GM12878 (cell line): ENCODE measurements around the gene FAM53B. TPM values are rescaled to one million over a fixed set of nuclear protein-coding genes. Genes with fewer than 3 reads are reported as not detected.

Experiments used
- ATAC-seq: fragments of 200-7000 bp; cut with Tn5 transposase; 3 replicates; pipeline ENCODE4 v1.9.1; 2020; ENCODE audit warnings: mild to moderate bottlenecking, moderate library complexity
- BruUV-seq: library from RNA; stranded (reverse); fragments of 400-500 nt; replicated peaks from 2 replicates; lab custom pipeline; 2021; lab: Mats Ljungman, UMichigan
- CTCF ChIA-PET: fragments of 300-600 bp; sonication (Branson Sonifier 250); formaldehyde crosslinking; extraction: SDS; loops from one replicate; lab custom pipeline; 2021; ENCODE audit warnings: inconsistent platforms; lab: Yijun Ruan, JAX
- POLR2A ChIA-PET: fragments of 350-600 bp; formaldehyde crosslinking; extraction: SDS; loops from one replicate; lab custom pipeline; 2021; ENCODE audit warnings: inconsistent platforms; lab: Charles Lee
- RAD21 ChIA-PET: fragments of 300-600 bp; sonication (Branson Sonifier 250); formaldehyde crosslinking; loops from one replicate; lab custom pipeline; 2023; ENCODE audit warnings: antibody characterized with exemption; ENCODE audit not compliant: unreplicated experiment; lab: Charles Lee
- SMC1A ChIA-PET: fragments of 300-600 bp; sonication (Branson Sonifier 250); formaldehyde crosslinking; loops from one replicate; lab custom pipeline; 2023; ENCODE audit not compliant: unreplicated experiment, uncharacterized antibody; lab: Charles Lee
- DNase-seq: peaks from one replicate; pipeline ENCODE4 v3.0.0-alpha.2; 2011; ENCODE audit warnings: low read depth, low spot score
- FAIRE-seq: peaks from 3 replicates; lab custom pipeline; 2011; peaks lifted over from hg19 to GRCh38; lab: Jason Lieb, UNC
- H2AFZ ChIP-seq: 2 replicates; pipeline ENCODE4 v1.6.0; 2011; ENCODE audit warnings: low read depth, low read length, control low read depth; ENCODE audit not compliant: control insufficient read depth
- H3K27ac ChIP-seq: 2 replicates; pipeline ENCODE4 v1.5.1; 2011; ENCODE audit warnings: control low read depth; ENCODE audit not compliant: control insufficient read depth, insufficient read depth
- H3K27me3 ChIP-seq, 2 experiments: replicated peaks in 1 of 2; 2 replicates each; pipeline versions ENCODE4 v1.6.0 to v1.6.1; 2011; ENCODE audit warnings: low read length in 1 of 2; ENCODE audit not compliant: control insufficient read depth in 2 of 2, insufficient read depth in 2 of 2
- H3K36me3 ChIP-seq, 2 experiments: 2 replicates each; pipeline ENCODE4 v1.5.1; 2011; ENCODE audit warnings: low read length in 1 of 2; ENCODE audit not compliant: control insufficient read depth in 2 of 2, insufficient read depth in 2 of 2
- H3K4me1 ChIP-seq: 2 replicates; pipeline ENCODE4 v1.6.1; 2011; ENCODE audit warnings: mild to moderate bottlenecking, low read length, moderate library complexity, mixed read lengths; ENCODE audit not compliant: control insufficient read depth, insufficient read depth
- H3K4me2 ChIP-seq: 2 replicates; pipeline ENCODE4 v1.6.0; 2011; ENCODE audit warnings: control low read depth; ENCODE audit not compliant: control insufficient read depth, insufficient read depth
- H3K4me3 ChIP-seq: fragments of 200-600 bp; sonication (generic); 2 replicates; pipeline ENCODE4 v1.5.1; 2016
- H3K79me2 ChIP-seq: 2 replicates; pipeline ENCODE4 v1.6.0; 2011; ENCODE audit warnings: low read length; ENCODE audit not compliant: control insufficient read depth, insufficient read depth
- H3K9ac ChIP-seq: 2 replicates; pipeline ENCODE4 v1.8.0; 2011; ENCODE audit warnings: low read length, control low read depth, mixed read lengths; ENCODE audit not compliant: control insufficient read depth, insufficient read depth
- H3K9me3 ChIP-seq: replicated peaks from 3 replicates; pipeline ENCODE4 v1.5.1; 2011; ENCODE audit warnings: mild to moderate bottlenecking, low read length; ENCODE audit not compliant: control insufficient read depth, insufficient read depth
- H4K20me1 ChIP-seq: 2 replicates; pipeline ENCODE4 v1.6.0; 2011; ENCODE audit not compliant: control insufficient read depth, insufficient read depth
- ATF2 ChIP-seq: IDR thresholded peaks from 2 replicates; pipeline ENCODE4 v1.6.1; 2012; ENCODE audit warnings: low read length, inconsistent platforms
- BHLHE40 ChIP-seq, 2 experiments: fragments of 450-650 bp in 1 of 2; IDR thresholded peaks; 2 replicates each; pipeline ENCODE4 v1.6.1; 2011 to 2017; ENCODE audit warnings: low read depth in 2 of 2, borderline replicate concordance in 1 of 2, improper control_type of control experiment in 1 of 2, low read length in 1 of 2, mild to moderate bottlenecking in 1 of 2
- CTCF ChIP-seq, 3 experiments: IDR thresholded peaks in 2 of 3; conservative IDR thresholded peaks in 1 of 3; 2 replicates each; pipeline ENCODE4 v1.5.1; 2011; ENCODE audit warnings: low read depth in 3 of 3, low read length in 3 of 3, mild to moderate bottlenecking in 3 of 3, control low read depth in 2 of 3, moderate library complexity in 2 of 3, inconsistent platforms in 1 of 3, mixed read lengths in 1 of 3; ENCODE audit not compliant: control insufficient read depth in 2 of 3, insufficient read depth in 1 of 3; ENCODE audit errors: extremely low read depth in 1 of 3
- DPF2 ChIP-seq: fragments of 450-650 bp; IDR thresholded peaks from 2 replicates; pipeline ENCODE4 v1.6.1; 2017; ENCODE audit warnings: mild to moderate bottlenecking
- FOXM1 ChIP-seq: IDR thresholded peaks from 2 replicates; pipeline ENCODE4 v1.6.1; 2012; ENCODE audit warnings: low read depth, mild to moderate bottlenecking, inconsistent platforms, low read length, moderate library complexity
- PKNOX1 ChIP-seq: fragments of 450-650 bp; IDR thresholded peaks from 2 replicates; pipeline ENCODE4 v1.6.1; 2016; ENCODE audit warnings: mild to moderate bottlenecking
- RAD21 ChIP-seq: IDR thresholded peaks from 2 replicates; pipeline ENCODE4 v1.6.1; 2011; ENCODE audit warnings: mild to moderate bottlenecking, low read depth, low read length, moderate library complexity; ENCODE audit not compliant: insufficient read depth
- RAD51 ChIP-seq: fragments of 450-650 bp; IDR thresholded peaks from 2 replicates; pipeline ENCODE4 v1.6.1; 2016; ENCODE audit warnings: moderate library complexity, mild to moderate bottlenecking, inconsistent platforms
- RB1 ChIP-seq: fragments of 450-650 bp; formaldehyde crosslinking; IDR thresholded peaks from 2 replicates; pipeline ENCODE4 v1.6.1; 2017; ENCODE audit warnings: mild to moderate bottlenecking, borderline replicate concordance
- SIX5 ChIP-seq: IDR thresholded peaks from 2 replicates; pipeline ENCODE4 v1.6.1; 2011; ENCODE audit warnings: mild to moderate bottlenecking, low read depth, low read length, moderate library complexity; ENCODE audit not compliant: severe bottlenecking
- SMARCA5 ChIP-seq: fragments of 450-650 bp; IDR thresholded peaks from 2 replicates; pipeline ENCODE4 v1.6.1; 2017; ENCODE audit warnings: mild to moderate bottlenecking
- SPI1 ChIP-seq: IDR thresholded peaks from 2 replicates; pipeline ENCODE4 v1.6.1; 2011; ENCODE audit warnings: low read depth, mild to moderate bottlenecking, low read length, moderate library complexity, borderline replicate concordance; ENCODE audit not compliant: insufficient read depth
- WRNIP1 ChIP-seq: IDR thresholded peaks from 2 replicates; pipeline ENCODE4 v1.6.1; 2011; ENCODE audit warnings: low read depth, low read length, improper control_type of control experiment, borderline replicate concordance
- YY1 ChIP-seq: IDR thresholded peaks from 2 replicates; pipeline ENCODE4 v1.6.1; 2011; ENCODE audit warnings: low read depth, mild to moderate bottlenecking, low read length
- ZNF384 ChIP-seq: IDR thresholded peaks from 2 replicates; pipeline ENCODE4 v1.6.1; 2012; ENCODE audit warnings: low read depth, mild to moderate bottlenecking, low read length, improper control_type of control experiment, borderline replicate concordance
- WGBS: methylation state at CpG from one replicate; pipeline ENCODE4 v1.1.6; 2016; ENCODE audit warnings: low lambda C conversion rate; ENCODE audit not compliant: insufficient replicate concordance, insufficient coverage; ENCODE audit errors: missing lambda C conversion rate; 5-methylcytosine and 5-hydroxymethylcytosine counted together
- in situ Hi-C: fragments of 300-500 bp; cut with MboI; formaldehyde crosslinking; loops from 9 replicates; pipeline ENCODE4 v1.14.3; 2018; ENCODE audit warnings: mixed read lengths
- intact Hi-C: fragments of 100-400 bp; cut with micrococcal nuclease; formaldehyde crosslinking; loops from one replicate; pipeline ENCODE4 v1.14.2; 2022; ENCODE audit not compliant: unreplicated experiment
- polyA plus RNA-seq, 11 experiments: library from polyadenylated mRNA; depleted of rRNA in 4 of 11; unstranded in 6 of 11; stranded (reverse) in 5 of 11; fragments of >200 nt; fragmentation: Nextera tagmentation in 4 of 11; fragmentation: Illumina TruSeq in 1 of 11; extraction: Ambion mirVana in 4 of 11; extraction: Trizol in 1 of 11; gene quantifications; 1 replicate in 1 of 11; 2 replicates in 10 of 11; pipeline versions ENCODE4 v1.2.1 to v1.2.3, GENCODE V29; 2011 to 2016; ENCODE audit warnings: inconsistent platforms in 2 of 11, missing spikeins in 2 of 11, low read depth in 1 of 11
- total RNA-seq, 4 experiments: library from RNA; depleted of rRNA in 3 of 4; stranded (reverse); fragments of >200 nt in 3 of 4; fragmentation: Illumina TruSeq in 1 of 4; extraction: Trizol in 1 of 4; gene quantifications; 2 replicates each; pipeline versions ENCODE4 v1.2.1 to v1.2.3, GENCODE V29; 2013 to 2021

Gene FAM53B
- total and polyA plus RNA-seq, 10 of the 15 experiments (the other 5 are each of a cell fraction or from before 2014, with no cell fraction given) = 0.05 to 26.3 (median 8.1) TPM

DNA sequence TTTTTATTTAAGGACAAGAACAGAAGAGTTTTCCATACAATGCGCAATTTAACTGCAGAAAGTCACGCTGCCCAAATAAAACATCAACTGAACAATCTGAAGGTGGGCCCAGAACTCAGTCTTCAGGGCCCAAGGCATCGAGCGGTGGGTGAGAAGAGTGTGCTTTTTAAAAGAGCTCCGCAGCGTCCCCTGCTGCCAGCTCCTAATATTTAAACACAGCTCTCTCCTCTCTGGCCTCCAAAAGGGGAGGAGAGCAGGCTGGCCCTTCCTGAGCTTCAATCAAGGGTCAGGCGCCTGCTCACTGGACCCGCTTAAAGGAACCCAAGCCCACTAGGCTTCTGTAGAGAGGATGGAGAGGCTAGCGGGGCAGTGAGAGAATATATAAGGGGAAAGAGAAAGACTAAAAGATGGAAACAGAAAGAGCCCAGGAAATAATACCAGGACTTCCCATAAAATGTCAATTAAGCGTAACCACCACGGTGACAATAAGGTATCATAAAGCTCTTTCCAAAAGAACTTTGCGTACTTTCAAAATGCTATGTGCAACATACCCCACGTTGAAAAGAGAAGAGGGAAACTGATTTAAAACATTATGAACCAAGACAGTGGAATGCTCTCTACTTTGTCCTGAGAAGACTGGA lies 2.8 kb downstream of the FAM53B start:
- ChIA-PET CTCF (interaction anchor here (0.6 to 4.9 kb wide), 42 partner anchors 8 to 1588 kb away, joined by 3 to 319 read pairs (median 7); partner anchors contain the start of genes ABRAXAS2, BUB3, EEF1AKMT2 and LHPP), RAD21 (interaction anchor here (0.7 to 8.2 kb wide), 51 partner anchors 8 to 268 kb away, joined by 3 to 360 read pairs (median 6); partner anchors contain the start of genes ABRAXAS2 and EEF1AKMT2), SMC1A (interaction anchor here (0.6 to 8.0 kb wide), 45 partner anchors 8 to 324 kb away, joined by 3 to 351 read pairs (median 6); partner anchors contain the start of gene ABRAXAS2), POLR2A (interaction anchor here (0.9 to 4.9 kb wide), 13 partner anchors 8 to 200 kb away, joined by 3 to 134 read pairs (median 4); no protein-coding TSS in a partner anchor)
- Histone ChIP-seq H3K4me1 (peaks cover 48% of the 10 kb centered on the region), H3K4me2 (peak overlapping the region; percentile 48), H3K9ac (peak overlapping the region; percentile 52), H3K79me2 (peaks cover 47% of the 10 kb centered on the region), H2AFZ (peak overlapping the region; percentile 39; the same call in 1 of the 2 replicates), H3K9me3 (no peaks in the 10 kb centered on the region), H3K4me3 (peak overlapping the region; percentile 84), H4K20me1 (no peaks in the 10 kb centered on the region; the same call in 1 of the 2 replicates), H3K27me3 (no peaks in the 10 kb centered on the region), H3K36me3 (no peaks in the 10 kb centered on the region; a peak in 1 of 4 replicates), H3K27ac (peak overlapping the region; percentile 57)
- FAIRE-seq (peak; percentile 54), DNase-seq (no peak), ATAC-seq (peak; percentile 77)
- no TSS peak for BruUV-seq
- WGBS = 4% methylated on average over 13 of the region's 13 CpGs
- in situ Hi-C loops (loop anchor here (5.0 kb wide), 1 partner anchor 204 kb away; no protein-coding TSS in a partner anchor), intact Hi-C loops (loop anchor here (1.0 to 10.0 kb wide), 10 partner anchors 22 to 747 kb away; no protein-coding TSS in a partner anchor)
- peak; percentile 76 for TF ChIP-seq SMARCA5
- TF ChIP-seq BHLHE40 (IDR thresholded peaks at IDR 0.05; ENCODE audit: borderline replicate concordance in 1 of 2, low read depth in 2 of 2, low read length in 1 of 2) = 0 out of 4 replicates have a peak, but pooled peaks of 1 of the 2 experiments have one; percentile 8
- peak; percentile 59 for TF ChIP-seq RB1
- peak; percentile 8; the same call in 1 of the 2 replicates for TF ChIP-seq FOXM1
- peak; percentile 86 for TF ChIP-seq RAD21
- TF ChIP-seq SPI1 = no peak
- TF ChIP-seq ZNF384 = no peak
- 0 out of 2 replicates have a peak, but pooled peaks have one; percentile 19 for TF ChIP-seq WRNIP1
- TF ChIP-seq YY1 = 0 out of 2 replicates have a peak, but pooled peaks have one; percentile 63
- peak; percentile 81 to 91 (median 88); a peak in 5 of 6 replicates for TF ChIP-seq CTCF (IDR thresholded peaks at IDR 0.05 in 2 of 3, conservative IDR thresholded peaks at IDR 0.05 in 1 of 3; ENCODE audit: control insufficient read depth in 2 of 3, extremely low read depth in 1 of 3, insufficient read depth in 1 of 3, low read depth in 3 of 3, low read length in 3 of 3)
- TF ChIP-seq SIX5 = peak; percentile 13
- peak; percentile 67 for TF ChIP-seq PKNOX1
- TF ChIP-seq RAD51 = no peak
- TF ChIP-seq DPF2 = peak; percentile 25; the same call in 1 of the 2 replicates
- no peak for TF ChIP-seq ATF2
